NCI-H2227 (cell line): Measurements from ENCODE around the gene IMMP2L.

Source experiments
- DNase-seq: peaks from one replicate; lab custom pipeline; 2025; ENCODE audit not compliant: unreplicated experiment; lab: John Stamatoyannopoulos, UW

The IMMP2L gene

GRCh38 chr7:110772615-110773014, 789.7 kb downstream of the IMMP2L start:
- DNase-seq: no peak

- DNase-seq: no peak
Measured at GRCh38 chr7:110771717-110772116, 790.6 kb downstream of the IMMP2L start.

- no peak for DNase-seq
Measured at GRCh38 chr7:110767550-110768110, 794.7 kb downstream of the IMMP2L start.

GRCh38 chr7:110766864-110767263, 795.4 kb downstream of the IMMP2L start:
- DNase-seq: no peak

- DNase-seq: no peak
Measured at GRCh38 chr7:110764852-110765251, 797.4 kb downstream of the IMMP2L start.

- peak; percentile 75 for DNase-seq
Measured at GRCh38 chr7:110762546-110763225, 799.6 kb downstream of the IMMP2L start.

GRCh38 chr7:110760341-110760740, 802.0 kb downstream of the IMMP2L start:
- no peak for DNase-seq

- DNase-seq: no peak
Measured at GRCh38 chr7:110759069-110759468, 803.2 kb downstream of the IMMP2L start.

- DNase-seq: no peak
Measured at GRCh38 chr7:110754649-110755048, 807.6 kb downstream of the IMMP2L start.

GRCh38 chr7:110750931-110751605, 811.2 kb downstream of the IMMP2L start:
- no peak for DNase-seq

GRCh38 chr7:110733221-110733620, 829.1 kb downstream of the IMMP2L start:
- DNase-seq: no peak

GRCh38 chr7:110724811-110725210, 837.5 kb downstream of the IMMP2L start:
- no peak for DNase-seq

- DNase-seq: no peak
Measured at GRCh38 chr7:110721395-110721794, 840.9 kb downstream of the IMMP2L start.

GRCh38 chr7:110720626-110721025, 841.7 kb downstream of the IMMP2L start:
- no peak for DNase-seq

- peak; percentile 37 for DNase-seq
Measured at GRCh38 chr7:110719741-110720140, 842.6 kb downstream of the IMMP2L start.

- DNase-seq: no peak
Measured at GRCh38 chr7:110718503-110719205, 843.6 kb downstream of the IMMP2L start.

GRCh38 chr7:110704225-110704624, 858.1 kb downstream of the IMMP2L start:
- DNase-seq: no peak

GRCh38 chr7:110698576-110698975, 863.7 kb downstream of the IMMP2L start:
- no peak for DNase-seq

GRCh38 chr7:110693344-110693743, 868.9 kb downstream of the IMMP2L start:
- DNase-seq: no peak

GRCh38 chr7:110688908-110689307, 873.4 kb downstream of the IMMP2L start:
- DNase-seq: no peak

GRCh38 chr7:110685899-110686298, 876.4 kb downstream of the IMMP2L start:
- DNase-seq: peak; percentile 8

- DNase-seq: no peak
Measured at GRCh38 chr7:110681941-110682340, 880.4 kb downstream of the IMMP2L start.
